Measurements from ENCODE around the gene ARHGAP28.

ARHGAP28 gene

DNA sequence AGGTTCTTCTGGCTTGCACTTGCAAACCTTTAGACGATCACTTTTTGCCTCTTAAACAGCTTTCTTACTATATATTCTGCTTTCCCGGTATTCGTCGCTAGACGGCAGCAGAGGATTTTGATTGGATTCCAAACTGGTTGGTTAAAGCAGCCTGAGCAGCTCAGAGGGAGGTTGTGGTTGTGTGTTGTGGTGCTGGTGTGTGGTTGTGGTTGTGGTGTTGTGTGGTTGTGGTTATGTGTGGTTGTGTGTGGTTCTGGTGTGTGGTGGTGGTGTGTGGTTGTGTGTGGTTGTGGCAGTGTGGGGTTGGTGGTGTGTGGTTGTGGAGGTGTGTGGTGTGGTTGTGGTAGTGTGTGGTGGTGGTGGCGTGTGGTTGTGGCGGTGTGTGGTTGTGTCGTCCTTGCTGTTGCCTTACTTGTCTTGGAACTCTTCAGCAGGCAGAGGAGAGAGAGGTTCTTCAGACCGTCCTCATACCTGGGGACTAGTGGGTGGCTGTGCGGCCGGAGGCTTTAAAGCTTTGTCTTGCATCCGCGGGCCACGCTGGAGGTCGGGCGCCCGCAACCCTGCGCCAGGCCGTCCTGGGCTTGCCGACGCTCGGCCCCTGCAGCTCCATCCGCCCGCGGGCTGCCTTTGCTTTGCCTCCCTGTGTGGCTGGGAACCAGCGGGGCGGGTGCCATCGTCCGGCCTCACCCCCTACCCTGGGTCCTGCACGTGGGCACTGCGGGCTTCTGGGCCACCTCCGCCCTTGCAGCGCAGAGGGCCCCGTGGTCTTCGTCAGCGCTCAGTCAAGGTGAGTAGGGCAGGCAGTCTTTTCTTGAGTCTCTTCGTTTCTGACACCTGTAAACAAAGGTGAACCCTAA is 190.8 kb downstream of the ARHGAP28 start:
- TF ChIP-seq, protein P1, sequence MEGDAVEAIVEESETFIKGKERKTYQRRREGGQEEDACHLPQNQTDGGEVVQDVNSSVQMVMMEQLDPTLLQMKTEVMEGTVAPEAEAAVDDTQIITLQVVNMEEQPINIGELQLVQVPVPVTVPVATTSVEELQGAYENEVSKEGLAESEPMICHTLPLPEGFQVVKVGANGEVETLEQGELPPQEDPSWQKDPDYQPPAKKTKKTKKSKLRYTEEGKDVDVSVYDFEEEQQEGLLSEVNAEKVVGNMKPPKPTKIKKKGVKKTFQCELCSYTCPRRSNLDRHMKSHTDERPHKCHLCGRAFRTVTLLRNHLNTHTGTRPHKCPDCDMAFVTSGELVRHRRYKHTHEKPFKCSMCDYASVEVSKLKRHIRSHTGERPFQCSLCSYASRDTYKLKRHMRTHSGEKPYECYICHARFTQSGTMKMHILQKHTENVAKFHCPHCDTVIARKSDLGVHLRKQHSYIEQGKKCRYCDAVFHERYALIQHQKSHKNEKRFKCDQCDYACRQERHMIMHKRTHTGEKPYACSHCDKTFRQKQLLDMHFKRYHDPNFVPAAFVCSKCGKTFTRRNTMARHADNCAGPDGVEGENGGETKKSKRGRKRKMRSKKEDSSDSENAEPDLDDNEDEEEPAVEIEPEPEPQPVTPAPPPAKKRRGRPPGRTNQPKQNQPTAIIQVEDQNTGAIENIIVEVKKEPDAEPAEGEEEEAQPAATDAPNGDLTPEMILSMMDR (IDR thresholded peaks at IDR 0.05; ENCODE audit: poor library complexity, severe bottlenecking), result peak; percentile 89
- Histone ChIP-seq H3K36me3 (ENCODE audit: low read depth) (no peaks in the 10 kb centered on the region), H3K9me3 (ENCODE audit: severe bottlenecking) (no peaks in the 10 kb centered on the region), H3K4me1 (ENCODE audit: insufficient read depth, poor library complexity, severe bottlenecking) (no peaks in the 10 kb centered on the region), H3K27me3 (ENCODE audit: insufficient read depth, poor library complexity, severe bottlenecking) (no peaks in the 10 kb centered on the region), H3K27ac (ENCODE audit: poor library complexity, severe bottlenecking) (no peak overlapping the region), H3K4me3 (ENCODE audit: severe bottlenecking) (no peak overlapping the region)
- DNase-seq (ENCODE audit: low spot score), result no peak
- peak; percentile 43; the same call in 2 of the 3 replicates for ATAC-seq (ENCODE audit: low read depth)

DNA sequence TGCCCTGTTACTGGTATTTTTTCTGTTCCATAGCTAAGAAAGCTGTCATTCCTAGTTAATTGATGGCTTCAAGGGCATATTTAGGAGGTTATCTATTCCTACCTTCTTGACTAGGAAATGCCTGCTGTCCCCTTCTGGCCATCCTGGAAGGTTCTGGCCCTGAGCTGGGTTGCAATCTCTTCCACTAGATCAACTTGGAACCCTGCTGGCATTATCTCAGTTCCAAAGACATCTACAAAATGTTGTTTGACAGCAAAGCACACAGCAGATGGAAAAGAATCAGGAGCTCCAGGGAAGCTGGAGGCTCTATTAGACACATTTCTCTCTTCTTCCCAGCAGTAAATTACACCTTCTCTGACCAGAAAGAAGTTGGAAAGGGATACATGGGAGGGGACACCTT is 192.1 kb downstream of the ARHGAP28 start:
- Histone ChIP-seq H3K27me3 (ENCODE audit: insufficient read depth, poor library complexity, severe bottlenecking) (no peaks in the 10 kb centered on the region), H3K27ac (ENCODE audit: poor library complexity, severe bottlenecking) (no peak overlapping the region), H3K4me1 (ENCODE audit: insufficient read depth, poor library complexity, severe bottlenecking) (no peaks in the 10 kb centered on the region), H3K9me3 (ENCODE audit: severe bottlenecking) (no peaks in the 10 kb centered on the region), H3K4me3 (ENCODE audit: severe bottlenecking) (no peak overlapping the region), H3K36me3 (ENCODE audit: low read depth) (no peaks in the 10 kb centered on the region)
- DNase-seq (ENCODE audit: low spot score) (no peak), ATAC-seq (ENCODE audit: low read depth) (no peak)
- TF ChIP-seq, protein P1 (IDR thresholded peaks at IDR 0.05; ENCODE audit: poor library complexity, severe bottlenecking), result no peak

DNA sequence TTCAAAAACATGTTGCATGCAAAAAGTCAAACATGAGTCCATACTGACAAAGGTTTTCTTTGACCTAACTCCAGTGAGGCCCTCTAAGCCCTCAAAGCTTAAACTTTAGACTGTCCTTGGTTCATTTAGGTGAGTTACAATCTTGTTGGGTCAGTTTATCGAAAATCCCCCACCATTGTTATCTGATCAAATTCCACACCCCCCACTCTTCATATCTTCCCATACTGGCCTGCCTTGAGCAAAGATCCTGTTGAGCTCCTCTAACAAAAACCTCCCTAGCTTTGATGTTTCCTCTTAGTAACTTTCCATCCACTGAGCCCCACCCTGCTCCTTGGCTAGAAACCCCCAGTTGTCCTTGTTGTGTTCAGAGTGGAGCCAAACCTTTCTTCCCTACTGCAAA is 193.7 kb downstream of the ARHGAP28 start:
- H3K9me3 ChIP-seq (ENCODE audit: severe bottlenecking), result no peaks in the 10 kb centered on the region
- no peak overlapping the region for H3K4me3 ChIP-seq (ENCODE audit: severe bottlenecking)
- no peaks in the 10 kb centered on the region for H3K4me1 ChIP-seq (ENCODE audit: insufficient read depth, poor library complexity, severe bottlenecking)
- ATAC-seq (ENCODE audit: low read depth) (no peak), DNase-seq (ENCODE audit: low spot score) (no peak)
- TF ChIP-seq, protein P1 (IDR thresholded peaks at IDR 0.05; ENCODE audit: poor library complexity, severe bottlenecking), result no peak
- H3K36me3 ChIP-seq (ENCODE audit: low read depth), result no peaks in the 10 kb centered on the region
- H3K27me3 ChIP-seq (ENCODE audit: insufficient read depth, poor library complexity, severe bottlenecking), result no peaks in the 10 kb centered on the region
- no peak overlapping the region for H3K27ac ChIP-seq (ENCODE audit: poor library complexity, severe bottlenecking)

DNA sequence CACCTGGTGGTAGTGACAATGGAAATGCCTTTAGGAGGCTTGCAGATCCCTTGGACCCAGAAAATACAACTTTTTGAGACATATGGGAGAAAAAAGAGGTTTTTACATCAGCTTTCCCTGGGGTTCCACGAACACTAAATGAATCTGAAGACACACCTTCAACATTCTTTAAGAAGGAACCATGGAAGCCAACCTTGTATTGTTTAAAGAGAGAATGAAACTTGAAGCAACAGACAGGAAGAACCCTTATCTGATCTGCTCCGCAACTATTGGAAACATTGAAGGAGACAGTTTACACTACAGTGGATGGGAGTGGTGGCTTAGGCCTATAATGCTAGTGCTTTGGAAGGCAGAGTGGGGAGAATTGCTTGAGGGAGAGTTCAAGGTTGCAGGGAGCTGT is 197.6 kb downstream of the ARHGAP28 start:
- H3K27me3 ChIP-seq (ENCODE audit: insufficient read depth, poor library complexity, severe bottlenecking), result no peaks in the 10 kb centered on the region
- TF ChIP-seq, protein P1 (IDR thresholded peaks at IDR 0.05; ENCODE audit: poor library complexity, severe bottlenecking), result no peak
- ATAC-seq (ENCODE audit: low read depth), result no peak

DNA sequence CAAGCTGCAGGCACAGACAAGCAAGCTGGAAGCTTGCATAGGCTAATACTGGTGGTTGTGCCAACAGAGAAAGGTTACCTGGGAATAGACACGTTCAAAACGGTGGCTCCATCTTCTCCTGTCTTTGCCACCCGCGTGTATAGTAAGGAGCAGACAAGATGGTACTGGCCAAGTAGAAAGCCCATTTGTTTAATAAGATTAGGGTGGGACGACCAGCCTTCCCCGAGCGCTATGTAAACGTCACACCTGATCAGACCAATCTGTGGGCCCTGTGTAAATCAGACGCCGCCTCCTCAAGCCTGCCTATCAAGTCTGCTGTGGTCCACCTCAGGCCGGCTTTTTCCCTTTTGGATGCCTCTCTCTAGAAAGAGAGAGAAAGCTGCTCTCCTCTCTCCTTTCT is 198.8 kb downstream of the ARHGAP28 start:
- DNase-seq (ENCODE audit: low spot score) (no peak), ATAC-seq (ENCODE audit: low read depth) (no peak)
- Histone ChIP-seq H3K9me3 (ENCODE audit: severe bottlenecking) (no peaks in the 10 kb centered on the region), H3K27ac (ENCODE audit: poor library complexity, severe bottlenecking) (no peak overlapping the region), H3K36me3 (ENCODE audit: low read depth) (no peaks in the 10 kb centered on the region), H3K4me3 (ENCODE audit: severe bottlenecking) (no peak overlapping the region), H3K27me3 (ENCODE audit: insufficient read depth, poor library complexity, severe bottlenecking) (no peaks in the 10 kb centered on the region), H3K4me1 (ENCODE audit: insufficient read depth, poor library complexity, severe bottlenecking) (no peaks in the 10 kb centered on the region)
- TF ChIP-seq, protein P1 (IDR thresholded peaks at IDR 0.05; ENCODE audit: poor library complexity, severe bottlenecking), result no peak

More for the DNA sequence above, 197.6 kb downstream of the ARHGAP28 start:
- H3K4me3 ChIP-seq (ENCODE audit: severe bottlenecking), result no peak overlapping the region
- H3K27ac ChIP-seq (ENCODE audit: poor library complexity, severe bottlenecking), result no peak overlapping the region
- no peaks in the 10 kb centered on the region for H3K4me1 ChIP-seq (ENCODE audit: insufficient read depth, poor library complexity, severe bottlenecking)
- no peak for DNase-seq (ENCODE audit: low spot score)
- H3K9me3 ChIP-seq (ENCODE audit: severe bottlenecking), result no peaks in the 10 kb centered on the region
- no peaks in the 10 kb centered on the region for H3K36me3 ChIP-seq (ENCODE audit: low read depth)

Data from RWPE2 (cell line).